SU-DHL-6 (cell line): ENCODE measurements around the gene GRAP2.
"Not testable (repeated sequence)": the region's sequence is repeated elsewhere in the genome, so short reads cannot be mapped to it uniquely, and the experiment has no call there.

Experiments used
- H2AFZ ChIP-seq: fragments of 200-600 bp; sonication (generic); 2 replicates; pipeline ENCODE4 v1.6.1; 2014; ENCODE audit warnings: low read depth, mild to moderate bottlenecking, moderate library complexity, mixed read lengths, antibody characterized with exemption, low read length; ENCODE audit not compliant: severe bottlenecking
- H3F3A ChIP-seq: fragments of 200-600 bp; shearing (Covaris generic); 2 replicates; pipeline ENCODE4 v1.6.0; 2016; ENCODE audit warnings: antibody characterized with exemption, mild to moderate bottlenecking; ENCODE audit not compliant: insufficient read depth
- H3K27ac ChIP-seq: fragments of 200-600 bp; sonication (generic); 2 replicates; pipeline ENCODE4 v1.5.1; 2016; ENCODE audit warnings: low read depth, mild to moderate bottlenecking, low read length, moderate library complexity, mixed read lengths
- H3K27me3 ChIP-seq: fragments of 200-600 bp; sonication (generic), shearing (Covaris generic); 2 replicates; pipeline ENCODE4 v1.6.0; 2014; ENCODE audit warnings: mild to moderate bottlenecking, low read length
- H3K36me3 ChIP-seq: fragments of 200-600 bp; sonication (generic); 2 replicates; pipeline ENCODE4 v1.6.1; 2014; ENCODE audit warnings: mild to moderate bottlenecking, low read length, mixed read lengths
- H3K4me2 ChIP-seq: fragments of 300-600, 200-600 bp; shearing (Covaris generic), sonication (generic); 2 replicates; pipeline ENCODE4 v1.6.0; 2014; ENCODE audit warnings: low read length, low read depth, mild to moderate bottlenecking; ENCODE audit not compliant: poor library complexity, severe bottlenecking
- H3K4me3 ChIP-seq: fragments of 200-600 bp; sonication (generic); 2 replicates; pipeline ENCODE4 v1.5.1; 2014; ENCODE audit warnings: antibody characterized with exemption, low read length, mild to moderate bottlenecking, mixed read lengths; ENCODE audit not compliant: insufficient read depth, poor library complexity, severe bottlenecking
- H3K79me2 ChIP-seq: fragments of 200-600 bp; sonication (generic); 2 replicates; pipeline ENCODE4 v1.6.1; 2014; ENCODE audit warnings: mild to moderate bottlenecking, low read length, moderate library complexity; ENCODE audit not compliant: insufficient read depth
- H3K9ac ChIP-seq: fragments of 200-600 bp; sonication (generic); 2 replicates; pipeline ENCODE4 v1.7.0; 2014; ENCODE audit warnings: mild to moderate bottlenecking, low read length
- H3K9me2 ChIP-seq: fragments of 200-600 bp; sonication (generic); replicated peaks from 2 replicates; pipeline ENCODE4 v1.6.1; 2014; ENCODE audit warnings: low read length; ENCODE audit not compliant: insufficient read depth
- H3K9me3 ChIP-seq: fragments of 200-600 bp; sonication (generic); 2 replicates; pipeline ENCODE4 v1.6.1; 2014; ENCODE audit warnings: low read length, mixed read lengths; ENCODE audit not compliant: insufficient read depth
- H4K20me1 ChIP-seq: fragments of 200-600 bp; sonication (generic); 2 replicates; pipeline ENCODE4 v1.6.1; 2014; ENCODE audit warnings: low read depth, mild to moderate bottlenecking, antibody characterized with exemption, low read length, moderate library complexity, mixed read lengths
- EZH2phosphoT487 ChIP-seq: fragments of 200-600 bp; sonication (generic), shearing (Covaris generic); conservative IDR thresholded peaks from 2 replicates; pipeline ENCODE4 v1.6.1; 2018; ENCODE audit warnings: mild to moderate bottlenecking, antibody characterized with exemption, low read length, moderate library complexity, mixed read lengths
- TF ChIP-seq, protein P1 (sequence below): fragments of 200-600 bp; sonication (generic); IDR thresholded peaks from one replicate; pipeline ENCODE4 v1.5.1; 2017; ENCODE audit warnings: antibody characterized with exemption, mild to moderate bottlenecking, low read length, moderate library complexity; ENCODE audit not compliant: insufficient read depth, poor library complexity, severe bottlenecking

The GRAP2 gene

DNA sequence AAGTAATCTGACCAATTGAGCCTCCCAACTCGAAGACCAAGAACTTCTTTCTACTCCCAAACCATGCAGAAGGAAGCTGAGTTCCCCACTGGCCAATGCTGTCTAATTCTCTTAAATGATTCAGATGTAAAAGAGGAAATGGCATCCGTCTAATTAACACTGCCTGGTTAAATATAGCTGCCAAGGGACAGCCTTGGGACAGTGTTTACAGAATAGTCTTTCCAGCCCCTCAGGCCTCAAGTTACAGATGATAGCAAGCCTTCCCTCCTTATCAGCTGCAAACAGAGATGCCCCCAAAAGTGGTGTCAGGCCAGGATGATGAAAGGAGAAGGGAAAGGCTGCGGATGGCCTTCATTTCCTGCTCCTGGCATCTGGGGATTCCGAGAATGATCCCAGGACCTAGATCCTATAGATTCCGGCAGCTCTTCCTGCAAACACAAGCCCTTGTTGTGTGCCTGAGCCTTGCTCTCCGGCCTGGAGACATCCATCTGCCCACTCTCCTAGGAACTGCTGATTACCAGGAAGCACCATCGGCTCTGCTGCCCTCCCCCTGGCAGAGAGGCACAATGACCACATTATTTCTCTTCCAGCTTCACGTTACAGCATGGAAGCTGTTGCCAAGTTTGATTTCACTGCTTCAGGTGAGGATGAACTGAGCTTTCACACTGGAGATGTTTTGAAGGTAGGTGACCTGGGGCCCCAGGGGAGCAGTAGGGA, 45.8 kb downstream of the GRAP2 start:
- Histone ChIP-seq H3K36me3 (no peaks in the 10 kb centered on the region), H3K9me3 (no peaks in the 10 kb centered on the region), H3K27me3 (no peaks in the 10 kb centered on the region), H3K27ac (no peak overlapping the region), H3K9ac (no peak overlapping the region), H3K4me3 (no peak overlapping the region), H4K20me1 (no peaks in the 10 kb centered on the region), H3K4me2 (no peak overlapping the region), H3K79me2 (no peaks in the 10 kb centered on the region), H2AFZ (no peak overlapping the region), H3K9me2 (no peaks in the 10 kb centered on the region), H3F3A (no peaks in the 10 kb centered on the region)
- TF ChIP-seq, protein P1, sequence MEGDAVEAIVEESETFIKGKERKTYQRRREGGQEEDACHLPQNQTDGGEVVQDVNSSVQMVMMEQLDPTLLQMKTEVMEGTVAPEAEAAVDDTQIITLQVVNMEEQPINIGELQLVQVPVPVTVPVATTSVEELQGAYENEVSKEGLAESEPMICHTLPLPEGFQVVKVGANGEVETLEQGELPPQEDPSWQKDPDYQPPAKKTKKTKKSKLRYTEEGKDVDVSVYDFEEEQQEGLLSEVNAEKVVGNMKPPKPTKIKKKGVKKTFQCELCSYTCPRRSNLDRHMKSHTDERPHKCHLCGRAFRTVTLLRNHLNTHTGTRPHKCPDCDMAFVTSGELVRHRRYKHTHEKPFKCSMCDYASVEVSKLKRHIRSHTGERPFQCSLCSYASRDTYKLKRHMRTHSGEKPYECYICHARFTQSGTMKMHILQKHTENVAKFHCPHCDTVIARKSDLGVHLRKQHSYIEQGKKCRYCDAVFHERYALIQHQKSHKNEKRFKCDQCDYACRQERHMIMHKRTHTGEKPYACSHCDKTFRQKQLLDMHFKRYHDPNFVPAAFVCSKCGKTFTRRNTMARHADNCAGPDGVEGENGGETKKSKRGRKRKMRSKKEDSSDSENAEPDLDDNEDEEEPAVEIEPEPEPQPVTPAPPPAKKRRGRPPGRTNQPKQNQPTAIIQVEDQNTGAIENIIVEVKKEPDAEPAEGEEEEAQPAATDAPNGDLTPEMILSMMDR, result no peak
- no peak for TF ChIP-seq EZH2phosphoT487

DNA sequence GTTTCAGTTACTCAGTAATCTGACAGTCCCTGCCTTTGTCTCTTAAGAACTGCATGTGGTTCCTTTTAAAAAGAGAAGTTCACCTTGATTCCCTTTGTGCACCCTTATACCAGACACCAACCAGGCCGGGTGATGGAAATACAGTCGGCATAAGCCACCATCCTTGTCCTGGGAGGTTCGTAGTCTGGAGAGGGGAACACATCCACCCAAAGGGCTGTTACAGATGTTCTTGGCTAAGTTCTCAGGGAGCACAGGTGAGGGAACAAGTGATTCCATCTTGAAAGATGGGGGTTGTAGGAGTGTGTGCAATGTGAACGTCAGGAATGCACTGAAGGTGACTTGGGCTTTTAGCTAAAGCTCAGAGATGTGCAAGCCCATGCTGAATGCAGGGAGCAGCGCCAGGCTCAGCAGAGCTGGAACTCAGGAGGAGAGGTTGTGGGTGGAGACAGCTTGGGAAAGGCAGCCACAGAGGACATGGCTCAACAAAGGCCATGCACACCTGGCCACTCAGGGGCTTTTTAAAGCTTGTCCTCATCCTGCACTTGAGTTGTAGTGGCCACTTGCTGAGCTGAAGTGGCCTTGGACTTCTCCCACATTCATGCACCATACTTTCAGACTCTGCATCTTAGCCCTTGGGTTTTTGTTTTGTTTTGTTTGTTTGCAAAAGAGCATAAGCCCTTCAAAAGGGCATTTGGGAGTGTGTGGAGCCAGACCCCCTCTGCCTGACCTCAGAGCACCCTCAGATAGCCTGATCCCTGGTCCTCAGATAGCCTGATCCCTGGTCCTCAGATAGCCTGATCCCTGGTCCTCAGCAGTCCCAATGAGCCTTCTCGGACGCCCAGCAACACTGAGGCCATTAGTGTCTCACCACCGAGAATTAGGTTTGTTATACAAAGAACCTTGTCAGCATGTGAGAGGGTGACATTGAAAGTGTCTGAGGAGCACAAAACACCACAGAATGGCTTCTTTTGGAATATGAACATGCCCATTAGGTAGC, 46.6 kb downstream of the GRAP2 start:
- Histone ChIP-seq H3F3A (no peaks in the 10 kb centered on the region), H3K36me3 (no peaks in the 10 kb centered on the region), H3K27ac (no peak overlapping the region), H3K9ac (no peak overlapping the region), H2AFZ (no peak overlapping the region), H3K79me2 (no peaks in the 10 kb centered on the region), H3K27me3 (no peaks in the 10 kb centered on the region; the same call in 1 of the 2 replicates), H4K20me1 (no peaks in the 10 kb centered on the region), H3K9me3 (no peaks in the 10 kb centered on the region), H3K4me2 (no peak overlapping the region), H3K9me2 (no peaks in the 10 kb centered on the region), H3K4me3 (no peak overlapping the region)
- TF ChIP-seq, protein P1, result no peak
- TF ChIP-seq EZH2phosphoT487, result no peak

DNA sequence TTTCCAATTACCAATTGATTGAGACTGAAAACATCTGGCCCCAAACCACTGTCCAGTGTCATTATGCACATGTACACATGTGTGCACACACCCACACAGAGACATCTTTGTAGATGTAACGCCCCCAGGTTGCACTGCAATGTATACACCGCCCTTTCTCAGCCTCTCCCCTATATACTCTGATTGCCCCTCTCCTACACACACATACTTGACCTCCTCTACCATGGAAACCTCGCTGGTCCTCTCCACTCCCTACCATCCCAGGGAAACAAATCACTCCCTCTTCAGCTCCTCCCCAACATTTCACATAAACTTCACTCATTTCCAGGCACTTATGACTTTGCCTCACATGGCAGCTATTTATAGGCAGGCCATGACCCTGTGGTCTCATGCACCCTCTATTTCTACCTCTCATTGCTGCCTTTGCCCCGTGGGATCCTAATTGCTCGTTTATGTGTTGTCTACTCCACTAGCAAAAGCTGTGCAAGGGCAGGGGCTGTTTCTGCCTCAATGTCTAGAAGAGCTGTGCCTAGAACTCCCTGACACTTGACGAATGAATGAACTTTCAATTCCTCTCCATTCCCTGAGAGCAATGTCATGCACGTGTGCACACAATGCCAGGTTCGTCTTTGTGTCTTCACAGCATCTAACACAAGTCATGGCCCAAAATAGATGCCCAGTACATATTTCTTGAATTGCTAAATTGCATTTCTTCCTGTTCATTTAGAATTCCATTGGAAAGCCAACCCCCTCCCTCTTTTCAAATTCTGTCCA, 49.3 kb downstream of the GRAP2 start:
- Histone ChIP-seq H3F3A (no peaks in the 10 kb centered on the region), H3K9me2 (no peaks in the 10 kb centered on the region), H3K9me3 (no peaks in the 10 kb centered on the region), H3K9ac (no peak overlapping the region), H3K36me3 (no peaks in the 10 kb centered on the region), H3K4me2 (no peak overlapping the region), H3K4me3 (no peak overlapping the region), H3K79me2 (no peaks in the 10 kb centered on the region), H3K27me3 (no peaks in the 10 kb centered on the region; the same call in 1 of the 2 replicates), H4K20me1 (no peaks in the 10 kb centered on the region), H2AFZ (no peak overlapping the region), H3K27ac (no peak overlapping the region)
- TF ChIP-seq EZH2phosphoT487, result no peak
- TF ChIP-seq, protein P1, result no peak

DNA sequence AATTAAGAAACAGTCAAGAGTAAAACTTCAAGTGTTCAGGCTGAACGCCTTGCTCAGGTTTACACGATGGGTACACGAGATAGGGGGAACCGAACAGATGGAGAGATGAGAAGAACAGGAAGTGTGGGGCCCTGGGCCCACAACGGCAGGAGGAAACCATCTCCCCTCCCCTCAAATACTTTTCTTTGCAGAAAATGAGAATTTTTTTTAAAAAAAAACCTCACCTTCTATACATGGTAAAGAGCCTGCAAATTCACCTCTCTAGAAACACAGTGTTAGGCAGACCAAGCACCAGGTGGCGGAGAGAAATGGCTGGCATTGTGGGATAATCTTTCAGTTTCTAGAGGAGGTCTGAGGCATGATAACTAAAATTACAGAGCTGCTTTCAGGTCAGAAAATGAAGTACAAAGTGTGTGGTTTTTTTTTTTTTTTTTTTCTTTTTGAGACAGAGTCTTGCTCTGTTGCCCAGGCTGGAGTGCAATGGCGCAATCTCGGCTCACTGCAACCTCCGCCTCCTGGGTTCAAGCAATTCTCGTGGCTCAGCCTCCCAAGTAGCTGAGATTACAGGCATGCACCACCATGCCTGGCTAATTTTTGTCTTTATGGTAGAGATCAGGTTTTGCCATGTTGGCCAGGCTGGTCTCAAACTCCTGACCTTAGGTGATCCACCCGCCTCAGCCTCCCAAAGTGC, 50.9 kb downstream of the GRAP2 start:
- not testable (repeated sequence) for H2AFZ ChIP-seq, H3K4me2 ChIP-seq, H3K27ac ChIP-seq, H3K9ac ChIP-seq, H4K20me1 ChIP-seq, H3K9me3 ChIP-seq, H3K9me2 ChIP-seq, H3K79me2 ChIP-seq, H3K4me3 ChIP-seq, H3K27me3 ChIP-seq, H3K36me3 ChIP-seq, H3F3A ChIP-seq
